H1 (cell line): ENCODE results near the gene ANXA7. TPM values are rescaled to one million over a fixed set of nuclear protein-coding genes. Genes with fewer than 3 reads are reported as not detected.

Experiments
- CBX8 ChIP-seq: fragments of 300-800, 300-1000 bp; sonication (generic); IDR thresholded peaks from 2 replicates; pipeline ENCODE4 v1.7.1; 2016; ENCODE audit warnings: low read depth, low read length, borderline replicate concordance
- POU5F1 ChIP-seq: IDR thresholded peaks from 2 replicates; pipeline ENCODE4 v1.6.1; 2011; ENCODE audit warnings: low read depth, mild to moderate bottlenecking, low read length, moderate library complexity
- RXRA ChIP-seq: IDR thresholded peaks from 2 replicates; pipeline ENCODE4 v1.6.1; 2011; ENCODE audit warnings: low read depth, mild to moderate bottlenecking, low read length, moderate library complexity; ENCODE audit not compliant: insufficient read depth
- polyA plus RNA-seq, 7 experiments: library from polyadenylated mRNA; depleted of rRNA in 3 of 7; stranded (reverse) in 5 of 7; unstranded in 2 of 7; fragments of >200 nt in 5 of 7; fragments of 200-250 nt in 2 of 7; gene quantifications; 1 replicate in 5 of 7; 2 replicates in 1 of 7; 4 replicates in 1 of 7; pipeline versions ENCODE4 v1.2.1 to v1.2.3, GENCODE V29; 2011 to 2013; ENCODE audit warnings: missing spikeins in 2 of 7, mixed read lengths in 2 of 7
- total RNA-seq: library from RNA; stranded (reverse); fragmentation: NEBNext Ultra II Directional; extraction: Animal tissue kit (Norgen Biotek cat#: 25700); gene quantifications from 2 replicates; pipeline ENCODE4 v1.2.1, GENCODE V29; 2021
- TF ChIP-seq, protein P1 (sequence below), 3 experiments: IDR thresholded peaks; 1 replicate in 2 of 3; 2 replicates in 1 of 3; pipeline versions ENCODE4 v1.5.1 to v1.6.1; 2011; ENCODE audit warnings: low read length in 3 of 3, mild to moderate bottlenecking in 3 of 3, inconsistent platforms in 2 of 3, low read depth in 1 of 3, moderate library complexity in 1 of 3; ENCODE audit not compliant: insufficient read depth in 1 of 3; ENCODE audit errors: control extremely low read depth in 1 of 3

Gene ANXA7
- total and polyA plus RNA-seq, 2 of the 8 experiments (the other 6 are each of a cell fraction or from before 2014, with no cell fraction given), result 37.1 to 63.6 TPM

DNA sequence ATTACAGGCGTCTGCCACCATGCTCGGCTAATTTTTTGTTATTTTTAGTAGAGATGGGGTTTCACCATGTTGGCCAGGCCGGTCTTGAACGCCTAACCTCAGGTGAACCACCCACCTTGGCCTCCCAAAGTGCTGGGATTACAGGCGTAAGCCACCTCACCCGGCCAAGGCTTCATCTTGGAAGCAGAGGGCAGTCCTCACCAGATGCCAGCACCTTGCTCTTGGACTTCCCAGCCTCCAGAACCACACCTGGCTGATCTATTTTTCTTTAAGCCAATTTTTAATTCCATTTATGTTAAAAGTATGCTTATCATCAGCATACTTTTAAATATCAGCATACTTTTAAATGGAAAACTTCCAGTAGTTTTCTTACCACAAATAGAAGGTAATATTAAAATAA is 12.2 kb downstream of the ANXA7 start (continued):
- TF ChIP-seq RXRA, result no peak
- TF ChIP-seq, protein P1, sequence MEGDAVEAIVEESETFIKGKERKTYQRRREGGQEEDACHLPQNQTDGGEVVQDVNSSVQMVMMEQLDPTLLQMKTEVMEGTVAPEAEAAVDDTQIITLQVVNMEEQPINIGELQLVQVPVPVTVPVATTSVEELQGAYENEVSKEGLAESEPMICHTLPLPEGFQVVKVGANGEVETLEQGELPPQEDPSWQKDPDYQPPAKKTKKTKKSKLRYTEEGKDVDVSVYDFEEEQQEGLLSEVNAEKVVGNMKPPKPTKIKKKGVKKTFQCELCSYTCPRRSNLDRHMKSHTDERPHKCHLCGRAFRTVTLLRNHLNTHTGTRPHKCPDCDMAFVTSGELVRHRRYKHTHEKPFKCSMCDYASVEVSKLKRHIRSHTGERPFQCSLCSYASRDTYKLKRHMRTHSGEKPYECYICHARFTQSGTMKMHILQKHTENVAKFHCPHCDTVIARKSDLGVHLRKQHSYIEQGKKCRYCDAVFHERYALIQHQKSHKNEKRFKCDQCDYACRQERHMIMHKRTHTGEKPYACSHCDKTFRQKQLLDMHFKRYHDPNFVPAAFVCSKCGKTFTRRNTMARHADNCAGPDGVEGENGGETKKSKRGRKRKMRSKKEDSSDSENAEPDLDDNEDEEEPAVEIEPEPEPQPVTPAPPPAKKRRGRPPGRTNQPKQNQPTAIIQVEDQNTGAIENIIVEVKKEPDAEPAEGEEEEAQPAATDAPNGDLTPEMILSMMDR (IDR thresholded peaks at IDR 0.05; ENCODE audit: control extremely low read depth in 1 of 3, insufficient read depth in 1 of 3, low read depth in 1 of 3, low read length in 3 of 3), result no peak
- TF ChIP-seq CBX8, result no peak
- TF ChIP-seq POU5F1, result no peak
